Naive thymus-derived CD4-positive, alpha-beta T cell (primary cell): ENCODE data around the gene PSPN. TPM values are rescaled to one million over a fixed set of nuclear protein-coding genes. Genes with fewer than 3 reads are reported as not detected.
A peak's percentile ranks its signal among the peaks of the same experiment; 100 is the strongest.
"Not testable (repeated sequence)": the region's sequence is repeated elsewhere in the genome, so short reads cannot be mapped to it uniquely, and the experiment has no call there.

Experiments
- ATAC-seq: fragments of 150-1000 bp; cut with Tn5 transposase; 2 replicates; pipeline ENCODE4 v1.10.0; 2021; ENCODE audit warnings: mild to moderate bottlenecking, moderate library complexity
- CTCF ChIA-PET: fragments of 350-600 bp; sonication (Branson Sonifier 250); formaldehyde crosslinking; loops from one replicate; lab custom pipeline; 2021; ENCODE audit warnings: antibody characterized with exemption; lab: Charles Lee
- POLR2A ChIA-PET: fragments of 350-600 bp; sonication (Branson Sonifier 250); formaldehyde crosslinking; loops from one replicate; lab custom pipeline; 2021; ENCODE audit warnings: antibody characterized with exemption, inconsistent platforms; lab: Charles Lee
- DNase-seq, 9 donors: peaks; one replicate each; pipeline versions ENCODE4 v3.0.0 to v3.0.0-alpha.2; 2020 to 2022; ENCODE audit warnings: mixed read lengths in 1 of 9
- H3K27ac ChIP-seq: one replicate; pipeline ENCODE4 v1.7.0; 2013; ENCODE audit warnings: mild to moderate bottlenecking, low read depth, low read length, moderate library complexity
- H3K27me3 ChIP-seq, 2 donors: one replicate each; pipeline ENCODE4 v1.7.0; 2013; ENCODE audit warnings: low read length in 2 of 2, mild to moderate bottlenecking in 2 of 2, moderate library complexity in 2 of 2; ENCODE audit not compliant: control insufficient read depth in 2 of 2, insufficient read depth in 2 of 2
- H3K36me3 ChIP-seq, 3 experiments: 1 replicate in 2 of 3; 2 replicates in 1 of 3; pipeline ENCODE4 v1.7.0; 2013; ENCODE audit warnings: low read length in 3 of 3, mild to moderate bottlenecking in 3 of 3, moderate library complexity in 1 of 3; ENCODE audit not compliant: insufficient read depth in 3 of 3, control insufficient read depth in 2 of 3
- H3K4me1 ChIP-seq, 2 donors: one replicate each; pipeline ENCODE4 v1.7.0; 2013; ENCODE audit warnings: low read length in 2 of 2, mild to moderate bottlenecking in 2 of 2, moderate library complexity in 1 of 2; ENCODE audit not compliant: control insufficient read depth in 2 of 2, insufficient read depth in 2 of 2
- H3K4me3 ChIP-seq: 2 replicates; pipeline ENCODE4 v1.7.0; 2013; ENCODE audit warnings: mild to moderate bottlenecking, low read length
- H3K9me3 ChIP-seq, 3 experiments: 1 replicate in 2 of 3; 2 replicates in 1 of 3; pipeline ENCODE4 v1.7.0; 2013; ENCODE audit warnings: low read length in 3 of 3; ENCODE audit not compliant: control insufficient read depth in 2 of 3
- H3K27ac Mint-ChIP-seq, 9 donors: one replicate each; pipeline ENCODE4 v1.8.0; 2020 to 2022; ENCODE audit warnings: mixed read lengths in 9 of 9, mild to moderate bottlenecking in 8 of 9, moderate library complexity in 5 of 9, inconsistent platforms in 2 of 9
- H3K27me3 Mint-ChIP-seq, 5 donors: one replicate each; pipeline ENCODE4 v1.8.0; 2021 to 2022; ENCODE audit warnings: mixed read lengths in 5 of 5, mild to moderate bottlenecking in 1 of 5
- H3K36me3 Mint-ChIP-seq, 5 donors: one replicate each; pipeline ENCODE4 v1.8.0; 2020 to 2022; ENCODE audit warnings: mixed read lengths in 5 of 5, mild to moderate bottlenecking in 3 of 5, inconsistent platforms in 1 of 5
- H3K4me1 Mint-ChIP-seq, 7 donors: one replicate each; pipeline ENCODE4 v1.8.0; 2020 to 2022; ENCODE audit warnings: mixed read lengths in 7 of 7, mild to moderate bottlenecking in 3 of 7, inconsistent platforms in 1 of 7
- H3K4me3 Mint-ChIP-seq, 10 donors: one replicate each; pipeline ENCODE4 v1.8.0; 2020 to 2022; ENCODE audit warnings: mild to moderate bottlenecking in 10 of 10, mixed read lengths in 10 of 10, moderate library complexity in 6 of 10, inconsistent platforms in 2 of 10
- H3K9me3 Mint-ChIP-seq, 11 donors: one replicate each; pipeline ENCODE4 v1.8.0; 2020 to 2022; ENCODE audit warnings: mixed read lengths in 11 of 11, mild to moderate bottlenecking in 4 of 11, inconsistent platforms in 1 of 11, moderate library complexity in 1 of 11
- intact Hi-C, 2 donors: fragments of 100-400 bp; cut with micrococcal nuclease; formaldehyde crosslinking; loops; one replicate each; pipeline ENCODE4 v1.15.1; 2023
- polyA plus RNA-seq, 2 donors: library from polyadenylated mRNA; unstranded; fragments of 300-500 nt; fragmentation: Illumina TruSeq; gene quantifications; one replicate each; pipeline ENCODE4 v1.2.3, GENCODE V29; 2021
- total RNA-seq, 6 experiments: library from RNA in 5 of 6; stranded (reverse) in 5 of 6; gene quantifications; 1 replicate in 5 of 6; 2 replicates in 1 of 6; pipeline ENCODE4 v1.2.3 and lab custom pipeline; 2021 to 2026

Gene PSPN
- total and polyA plus RNA-seq, 7 experiments from 2014 or later, result 0.60 to 4.0 (median 2.6) TPM

DNA sequence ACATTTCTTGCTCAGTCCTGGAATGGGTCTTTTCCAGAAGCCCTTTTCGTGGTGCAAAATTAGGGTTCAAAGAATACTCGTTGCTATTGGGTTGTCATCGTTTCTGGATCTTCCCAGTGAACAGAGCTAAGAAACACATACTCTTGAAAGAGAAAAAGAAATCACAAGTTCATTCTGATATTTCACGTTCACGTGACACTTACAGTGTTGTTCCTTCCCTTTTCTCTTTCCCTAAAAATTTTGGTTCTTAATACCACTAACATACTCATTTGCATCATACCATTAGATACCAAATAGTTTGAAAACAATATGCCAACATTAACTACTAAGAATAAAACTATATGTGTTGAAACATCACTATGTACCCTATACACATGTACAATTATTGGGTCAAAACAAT, 30.7 kb upstream of the PSPN start:
- Histone ChIP-seq H3K36me3 (no peaks in the 10 kb centered on the region), H3K4me3 (no peak overlapping the region), H3K4me1 (no peaks in the 10 kb centered on the region), H3K9me3 (no peaks in the 10 kb centered on the region), H3K27me3 (no peaks in the 10 kb centered on the region), H3K27ac (no peak overlapping the region)
- intact Hi-C loops, result no loop called here
- Mint-ChIP-seq H3K27ac (no peak overlapping the region), H3K4me1 (no peaks in the 10 kb centered on the region), H3K36me3 (no peaks in the 10 kb centered on the region), H3K9me3 (peaks cover 0 to 1% (median 0%) of the 10 kb centered on the region in 11 donors), H3K27me3 (no peaks in the 10 kb centered on the region), H3K4me3 (no peak overlapping the region)
- ATAC-seq, result no peak
- POLR2A ChIA-PET, result interaction anchor here (0.6 kb wide), 1 partner anchor 76 kb away, joined by 3 read pairs; no protein-coding TSS in a partner anchor
- CTCF ChIA-PET, result no interaction called here
- DNase-seq, result no peak

DNA sequence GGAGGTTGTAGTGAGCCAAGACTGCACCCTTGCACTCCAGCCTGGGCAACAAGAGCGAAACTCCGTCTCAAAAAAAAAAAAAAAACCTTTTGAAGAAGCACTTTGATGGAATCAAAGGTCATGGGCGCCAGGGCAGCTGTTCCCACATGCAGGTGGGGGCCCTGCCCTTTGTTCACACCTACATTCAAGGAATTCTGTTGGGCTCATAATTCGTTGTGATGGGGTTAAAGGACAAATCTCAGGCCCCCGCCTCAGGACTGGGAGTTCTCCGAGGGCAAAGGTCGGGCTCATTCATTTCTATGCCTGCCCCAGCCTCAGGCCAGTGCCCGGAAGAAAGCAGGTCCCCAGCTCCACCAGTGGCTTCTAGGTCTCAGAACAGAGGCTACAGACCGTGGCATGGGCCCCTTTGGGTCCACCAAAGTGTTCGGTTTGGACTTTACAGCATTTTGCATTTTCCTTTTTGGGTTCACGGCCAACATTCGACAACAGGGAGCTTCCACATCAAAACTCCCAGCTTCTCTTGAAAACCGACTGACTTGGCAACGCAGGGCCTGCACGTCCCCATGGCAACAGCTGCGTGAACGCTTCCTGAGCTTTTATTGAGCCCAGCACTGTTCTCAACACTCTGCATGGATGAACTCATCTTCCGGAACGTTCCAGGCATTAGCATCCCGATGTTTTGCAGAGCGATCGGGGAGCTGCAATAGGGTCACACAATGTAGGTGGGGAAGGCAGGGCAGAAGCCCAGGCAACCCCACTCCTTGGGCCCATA, 27.3 kb upstream of the PSPN start:
- ATAC-seq, result no peak
- H3K27ac ChIP-seq, result no peak overlapping the region
- H3K36me3 Mint-ChIP-seq, result no peaks in the 10 kb centered on the region
- H3K27me3 ChIP-seq, result no peaks in the 10 kb centered on the region
- no peaks in the 10 kb centered on the region for H3K4me1 Mint-ChIP-seq
- POLR2A ChIA-PET, result no interaction called here
- CTCF ChIA-PET, result no interaction called here
- H3K9me3 Mint-ChIP-seq, result peaks cover 0 to 1% (median 0%) of the 10 kb centered on the region in 11 donors
- intact Hi-C loops, result no loop called here
- DNase-seq, result no peak
- H3K27ac Mint-ChIP-seq, result no peak overlapping the region
- H3K27me3 Mint-ChIP-seq, result no peaks in the 10 kb centered on the region
- H3K4me1 ChIP-seq, result no peaks in the 10 kb centered on the region
- H3K4me3 Mint-ChIP-seq, result no peak overlapping the region
- H3K9me3 ChIP-seq, result no peaks in the 10 kb centered on the region
- H3K4me3 ChIP-seq, result no peak overlapping the region
- H3K36me3 ChIP-seq, result no peaks in the 10 kb centered on the region

- H3K27ac ChIP-seq, result no peak overlapping the region
- POLR2A ChIA-PET, result no interaction called here
- no peak overlapping the region for H3K4me3 ChIP-seq
- Mint-ChIP-seq H3K9me3 (peaks cover 0 to 1% (median 0%) of the 10 kb centered on the region in 11 donors), H3K27ac (peak overlapping the region in 1 of 9 donors; percentile 15), H3K36me3 (no peaks in the 10 kb centered on the region), H3K4me3 (no peak overlapping the region), H3K4me1 (no peaks in the 10 kb centered on the region), H3K27me3 (no peaks in the 10 kb centered on the region)
- intact Hi-C loops, result no loop called here
- CTCF ChIA-PET, result no interaction called here
- ATAC-seq (no peak), DNase-seq (no peak)
- H3K4me1 ChIP-seq, result no peaks in the 10 kb centered on the region
- H3K27me3 ChIP-seq, result no peaks in the 10 kb centered on the region
- H3K9me3 ChIP-seq, result no peaks in the 10 kb centered on the region
- H3K36me3 ChIP-seq, result no peaks in the 10 kb centered on the region
Measured at GRCh38 chr19:6402058-6402457, 26.3 kb upstream of the PSPN start.

- H3K27me3 Mint-ChIP-seq, CTCF ChIA-PET, H3K4me1 ChIP-seq, DNase-seq, intact Hi-C loops, H3K9me3 Mint-ChIP-seq, H3K27ac ChIP-seq, H3K4me3 ChIP-seq, H3K9me3 ChIP-seq, H3K27me3 ChIP-seq, POLR2A ChIA-PET, H3K4me1 Mint-ChIP-seq, H3K36me3 Mint-ChIP-seq, ATAC-seq, H3K4me3 Mint-ChIP-seq, H3K36me3 ChIP-seq: not testable (repeated sequence)
- peak overlapping the region in 1 of 9 donors; percentile 28 for H3K27ac Mint-ChIP-seq
Measured at GRCh38 chr19:6400062-6400944, 24.6 kb upstream of the PSPN start.

DNA sequence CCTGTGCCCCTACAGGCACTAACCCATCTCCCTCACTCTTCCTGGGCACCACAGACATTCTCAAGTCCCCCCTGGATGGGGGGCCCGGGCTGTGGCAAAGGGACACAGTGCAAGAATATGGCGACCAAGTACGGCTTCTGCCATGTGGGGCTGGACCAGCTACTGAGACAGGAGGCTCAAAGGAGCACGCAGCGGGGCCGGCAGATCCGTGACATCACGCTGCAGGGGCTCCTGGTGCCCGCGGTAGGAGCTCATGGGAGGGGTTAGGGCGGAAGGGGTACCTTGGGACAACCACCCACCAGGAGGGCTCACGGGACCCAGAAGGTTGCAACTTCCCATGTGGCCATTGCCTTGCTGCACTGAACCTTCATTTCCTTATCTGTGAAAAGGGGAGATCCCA, 20.6 kb upstream of the PSPN start:
- no peak overlapping the region for H3K27ac Mint-ChIP-seq
- H3K27me3 Mint-ChIP-seq, result no peaks in the 10 kb centered on the region
- ATAC-seq, result no peak
- Histone ChIP-seq H3K9me3 (no peaks in the 10 kb centered on the region), H3K4me1 (peaks cover 8 to 12% of the 10 kb centered on the region in 2 donors), H3K4me3 (no peak overlapping the region), H3K36me3 (peaks cover 0 to 16% (median 0%) of the 10 kb centered on the region in 3 experiments), H3K27ac (no peak overlapping the region), H3K27me3 (no peaks in the 10 kb centered on the region)
- intact Hi-C loops, result no loop called here
- H3K9me3 Mint-ChIP-seq, result no peaks in the 10 kb centered on the region
- peaks cover 0 to 4% (median 0%) of the 10 kb centered on the region in 5 donors for H3K36me3 Mint-ChIP-seq
- H3K4me3 Mint-ChIP-seq, result no peak overlapping the region
- ChIA-PET POLR2A (no interaction called here), CTCF (no interaction called here)
- DNase-seq, result no peak
- H3K4me1 Mint-ChIP-seq, result peaks cover 15 to 22% (median 21%) of the 10 kb centered on the region in 7 donors

DNA sequence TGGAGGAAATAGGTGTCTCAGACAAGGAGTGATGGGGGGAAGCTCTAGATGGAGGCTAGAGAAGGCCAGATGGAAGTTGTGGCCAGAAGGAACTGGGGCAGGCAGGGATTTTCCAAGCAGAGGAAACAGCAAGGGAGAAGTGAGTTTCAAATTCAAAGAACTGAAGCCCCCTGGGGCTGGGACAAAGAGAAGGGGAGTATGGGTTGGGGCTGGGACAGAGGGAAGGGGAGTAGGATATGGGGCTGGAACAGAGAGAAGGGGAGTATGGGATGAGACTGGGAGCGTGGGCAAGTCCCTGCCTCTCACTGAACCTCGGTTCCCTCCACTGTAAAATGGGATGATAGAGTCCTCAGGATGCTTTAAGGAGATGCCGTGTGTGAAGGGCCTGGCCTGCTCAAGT, 19.1 kb upstream of the PSPN start:
- no peaks in the 10 kb centered on the region for H3K27me3 ChIP-seq
- H3K9me3 Mint-ChIP-seq, result no peaks in the 10 kb centered on the region
- intact Hi-C loops, result no loop called here
- peaks cover 20 to 27% (median 25%) of the 10 kb centered on the region in 7 donors for H3K4me1 Mint-ChIP-seq
- peaks cover 0 to 21% (median 0%) of the 10 kb centered on the region in 3 experiments for H3K36me3 ChIP-seq
- ChIA-PET POLR2A (interaction anchor here (0.6 to 2.2 kb wide), 3 partner anchors 30 to 247 kb away, joined by 3 to 11 read pairs (median 4); partner anchors contain the start of genes CLPP and KHSRP), CTCF (no interaction called here)
- no peaks in the 10 kb centered on the region for H3K27me3 Mint-ChIP-seq
- H3K9me3 ChIP-seq, result no peaks in the 10 kb centered on the region
- peak overlapping the region in 8 of 9 donors; percentile 33 to 99 (median 92) for H3K27ac Mint-ChIP-seq
- H3K4me1 ChIP-seq, result peaks cover 8 to 12% of the 10 kb centered on the region in 2 donors
- H3K4me3 Mint-ChIP-seq, result peak overlapping the region; percentile 1 to 94 (median 82)
- DNase-seq, result no peak
- no peak overlapping the region for H3K27ac ChIP-seq
- H3K4me3 ChIP-seq, result no peak overlapping the region
- peaks cover 0 to 9% (median 5%) of the 10 kb centered on the region in 5 donors for H3K36me3 Mint-ChIP-seq
- no peak for ATAC-seq
